Stimulated activated CD8-positive, alpha-beta memory T cell treated with anti-CD3 and anti-CD28 coated beads, Interleukin-2, amount 100 ng/mL, for 48 hours (primary cell): Measurements from ENCODE around the gene NYNRIN.

Experiments
- DNase-seq, 2 donors: peaks; one replicate each; pipeline ENCODE4 v3.0.0-alpha.2; 2020; ENCODE audit warnings: low read depth in 2 of 2

NYNRIN gene

DNA sequence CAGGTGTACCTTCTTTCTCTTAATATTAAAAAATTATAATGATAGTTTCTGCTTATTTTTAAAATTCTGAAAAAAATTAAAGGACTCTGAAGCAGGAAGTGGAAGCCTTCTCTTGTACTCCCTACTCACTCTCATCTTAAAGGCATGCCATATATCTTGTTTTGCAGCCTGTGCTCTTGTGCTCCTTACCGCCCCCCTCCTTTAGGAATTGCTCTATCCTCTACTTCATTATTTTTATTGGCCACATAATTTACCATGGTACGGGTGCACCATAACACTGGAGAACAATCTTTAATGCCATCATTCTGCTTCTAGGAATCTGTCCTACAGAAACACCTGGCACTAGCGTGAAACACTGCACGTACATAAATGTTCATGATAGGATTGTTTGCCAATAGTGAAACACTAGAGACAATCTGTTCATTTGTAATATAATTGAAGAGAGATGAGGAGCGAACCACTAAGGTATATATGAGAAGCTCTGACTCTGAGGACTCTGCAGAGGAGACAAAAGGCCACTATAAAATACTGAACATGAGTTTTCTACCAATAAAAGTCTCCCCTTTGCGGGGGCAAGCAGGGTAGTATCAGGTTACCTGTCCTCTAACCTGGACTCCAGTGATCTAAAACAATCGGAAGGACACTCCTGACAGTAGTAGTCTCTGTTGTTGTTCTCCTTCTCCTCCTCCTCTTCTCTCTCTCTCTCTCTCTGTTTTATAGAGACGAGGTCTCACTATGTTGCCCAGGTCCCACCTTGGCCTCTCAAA, 6.3 kb upstream of the NYNRIN start:
- no peak for DNase-seq

GRCh38 chr14:24394275-24394674, 4.5 kb upstream of the NYNRIN start:
- no peak for DNase-seq

GRCh38 chr14:24395609-24396582, 2.9 kb upstream of the NYNRIN start:
- no peak for DNase-seq

GRCh38 chr14:24397639-24398292, 1.0 kb upstream of the NYNRIN start:
- no peak for DNase-seq

DNA sequence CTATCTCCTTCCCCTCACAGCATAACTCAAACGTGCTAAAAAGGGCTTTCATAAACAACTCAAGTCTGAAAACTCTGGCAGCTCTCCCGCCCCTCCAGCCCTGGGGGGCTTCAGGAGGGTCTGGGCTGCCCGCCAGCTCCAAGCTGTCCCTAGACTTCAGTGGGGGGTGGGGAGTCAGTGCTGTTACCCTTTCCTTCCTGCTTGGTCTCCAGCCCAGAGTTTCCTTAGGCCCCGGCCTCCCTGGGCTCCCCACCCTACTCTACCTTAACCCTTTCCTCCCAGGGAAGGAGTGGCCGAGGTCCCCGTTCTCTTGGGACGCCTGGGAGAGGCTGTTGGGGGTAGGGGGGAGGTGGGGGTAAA, 530 bp upstream of the NYNRIN start:
- no peak for DNase-seq

- DNase-seq = no peak
These were observed 632 bp downstream of the NYNRIN start for GRCh38 chr14:24399447-24399822.

GRCh38 chr14:24399999-24400718, 1.4 kb downstream of the NYNRIN start:
- DNase-seq = no peak

DNA sequence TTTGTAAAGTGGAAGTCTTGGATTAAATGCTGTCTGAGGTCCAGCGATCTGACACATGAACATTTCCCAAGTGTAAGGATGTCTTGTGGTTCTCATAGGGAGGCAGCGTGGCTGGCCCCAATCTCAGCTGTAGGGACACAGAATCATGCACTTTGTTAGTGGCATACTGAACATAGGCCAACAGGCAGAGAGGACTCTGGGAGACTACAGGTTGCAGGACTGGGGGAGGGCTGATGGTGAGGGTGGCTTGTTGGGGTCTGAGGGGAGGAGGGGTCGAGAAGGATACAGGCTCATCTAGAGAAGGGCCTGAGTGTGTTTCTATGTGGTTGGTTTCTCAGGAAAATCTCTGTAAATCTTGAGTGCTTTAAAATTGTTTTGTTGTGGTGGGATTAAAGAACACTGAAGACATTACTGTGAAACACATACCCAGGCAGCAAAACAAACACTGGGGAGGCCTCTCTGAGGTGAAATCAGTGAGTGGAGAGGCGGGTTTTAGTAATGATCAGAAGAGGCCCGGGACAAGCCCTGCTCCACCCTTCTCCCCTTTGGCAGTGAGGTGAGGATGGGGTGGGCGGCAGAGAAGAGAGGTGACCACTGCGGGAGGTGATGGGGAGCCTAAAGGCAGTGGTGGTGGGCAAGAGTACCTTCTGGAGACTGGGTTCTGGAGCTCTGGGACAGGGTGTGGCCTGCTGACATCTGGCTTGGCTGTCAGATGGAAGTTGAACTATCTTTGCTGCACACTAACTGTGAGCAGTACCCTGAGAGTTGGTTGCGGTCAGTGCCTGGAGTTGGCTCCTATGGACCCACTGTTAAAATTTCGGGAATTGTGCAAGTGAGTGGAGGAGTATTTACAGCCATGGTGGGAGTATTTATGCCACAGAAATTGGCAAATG, 3.3 kb downstream of the NYNRIN start:
- DNase-seq = no peak

DNA sequence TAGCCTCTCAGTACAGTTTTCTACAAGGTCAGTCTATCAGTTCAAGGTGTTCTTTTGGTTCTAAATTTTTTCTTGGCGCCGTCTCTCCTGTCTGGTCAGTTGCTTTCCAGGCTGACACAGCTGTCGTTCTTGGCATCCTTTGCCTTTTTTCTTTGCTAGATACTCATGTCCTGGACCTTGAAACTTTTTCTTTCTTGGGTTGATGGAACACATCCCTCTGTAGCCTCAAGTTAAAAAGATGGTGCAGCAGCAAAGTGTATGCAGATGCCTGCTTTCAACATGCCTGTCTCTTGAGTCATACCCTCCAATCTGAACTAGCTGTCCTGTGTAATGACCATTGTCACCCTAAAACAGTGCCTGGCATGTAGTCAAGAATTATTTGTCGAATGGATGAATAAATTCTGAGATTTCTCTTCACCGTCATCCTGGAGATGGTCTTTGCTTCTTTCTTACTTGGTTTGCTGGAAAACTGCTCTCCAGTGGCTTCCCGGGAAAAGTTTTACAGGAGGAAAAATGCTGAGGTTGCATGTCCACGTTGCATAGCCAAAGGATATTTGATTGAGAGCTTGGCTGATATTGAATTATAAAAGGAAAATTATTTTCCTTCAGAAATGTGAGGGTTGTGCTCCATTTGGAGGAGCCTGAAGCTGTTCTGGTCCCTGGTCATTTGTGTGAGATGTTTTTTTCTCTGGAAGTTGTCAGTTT, 4.6 kb downstream of the NYNRIN start:
- DNase-seq = no peak

DNA sequence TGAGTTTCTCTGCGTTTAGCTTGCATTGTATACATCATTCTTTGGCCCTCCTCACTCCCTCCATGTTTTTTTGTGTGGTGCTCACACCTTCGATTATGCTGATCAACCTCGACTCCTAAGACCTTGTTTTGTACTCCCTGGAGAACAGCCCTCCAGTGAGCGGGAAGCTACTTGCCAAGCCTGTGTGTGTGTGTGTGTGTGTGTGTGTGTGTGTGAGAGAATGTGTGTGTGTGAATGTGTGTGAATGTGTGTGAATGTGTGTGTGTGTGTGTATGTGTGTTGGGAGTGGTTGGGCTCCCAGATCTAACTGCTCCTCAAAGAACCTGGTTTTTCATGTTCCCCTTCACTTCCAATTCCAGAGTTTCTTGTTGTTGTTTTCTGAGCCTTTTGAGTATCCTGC, 6.0 kb downstream of the NYNRIN start:
- DNase-seq = no peak

- no peak for DNase-seq
These were observed 7.6 kb downstream of the NYNRIN start for GRCh38 chr14:24406416-24406815.

GRCh38 chr14:24407608-24408325, 9.0 kb downstream of the NYNRIN start:
- no peak for DNase-seq

GRCh38 chr14:24408764-24409163, 10.0 kb downstream of the NYNRIN start:
- DNase-seq = no peak

GRCh38 chr14:24409192-24409591, 10.4 kb downstream of the NYNRIN start:
- no peak for DNase-seq

DNA sequence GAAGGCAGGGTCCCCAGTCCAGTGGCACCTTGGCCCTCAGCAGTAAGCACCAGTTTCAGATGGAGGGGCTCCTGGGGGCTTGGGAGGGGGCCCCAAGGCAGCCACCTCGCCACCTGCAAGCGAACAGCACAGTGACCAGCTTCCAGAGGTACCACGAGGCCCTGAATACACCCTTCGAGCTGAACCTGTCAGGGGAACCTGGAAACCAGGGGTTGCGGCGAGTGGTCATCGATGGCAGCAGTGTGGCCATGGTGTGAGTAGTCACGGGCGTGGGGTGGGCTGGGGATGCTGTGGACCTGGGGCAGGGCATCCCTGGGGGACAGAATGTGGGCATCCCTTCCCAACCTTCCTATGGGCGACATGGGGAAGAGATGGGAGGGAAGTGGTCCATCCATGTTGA, 11.2 kb downstream of the NYNRIN start:
- DNase-seq = no peak

- DNase-seq = no peak
These were observed 12.9 kb downstream of the NYNRIN start for GRCh38 chr14:24411443-24412389.

DNA sequence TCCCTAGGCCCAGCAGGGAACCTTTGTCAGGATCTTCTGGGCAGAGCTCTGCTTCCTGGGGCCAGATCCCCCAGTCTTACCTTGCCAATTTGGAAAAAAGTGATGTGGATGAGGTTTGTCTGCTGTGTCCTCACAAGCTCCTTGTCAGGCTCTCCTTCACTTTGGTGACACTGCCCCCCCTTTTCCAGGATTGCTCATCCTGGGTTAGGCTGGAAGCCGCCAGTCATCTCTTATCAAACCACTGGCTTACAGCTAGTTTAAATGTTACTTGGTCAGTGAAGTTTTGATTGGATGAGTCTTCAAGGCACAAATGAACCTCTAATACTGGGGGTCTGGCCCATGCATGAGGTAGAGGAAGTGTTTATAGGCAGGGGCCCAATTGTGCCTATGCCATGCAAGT, 15.3 kb downstream of the NYNRIN start:
- DNase-seq = no peak

DNA sequence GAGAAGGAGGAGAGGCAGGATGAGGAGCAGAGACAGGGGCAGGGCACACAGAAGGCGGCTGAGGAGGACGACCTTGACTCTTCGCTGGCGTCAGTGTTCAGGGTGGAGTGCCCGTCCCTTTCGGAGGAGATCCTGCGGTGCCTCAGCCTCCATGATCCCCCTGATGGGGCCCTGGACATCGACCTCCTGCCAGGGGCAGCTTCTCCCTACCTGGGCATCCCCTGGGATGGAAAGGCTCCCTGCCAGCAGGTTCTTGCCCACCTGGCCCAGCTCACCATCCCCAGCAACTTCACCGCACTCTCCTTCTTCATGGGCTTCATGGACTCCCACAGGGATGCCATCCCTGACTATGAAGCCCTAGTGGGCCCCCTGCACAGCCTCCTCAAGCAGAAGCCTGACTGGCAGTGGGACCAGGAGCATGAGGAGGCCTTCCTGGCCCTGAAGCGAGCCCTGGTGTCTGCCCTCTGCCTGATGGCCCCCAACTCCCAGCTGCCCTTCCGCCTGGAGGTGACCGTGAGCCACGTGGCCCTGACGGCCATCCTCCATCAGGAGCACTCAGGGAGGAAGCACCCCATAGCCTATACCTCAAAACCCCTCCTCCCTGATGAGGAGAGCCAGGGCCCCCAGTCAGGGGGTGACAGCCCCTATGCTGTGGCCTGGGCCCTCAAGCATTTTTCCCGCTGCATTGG, 16.1 kb downstream of the NYNRIN start:
- no peak for DNase-seq
